ENCODE results near the gene DTX1. TPM values are rescaled to one million over a fixed set of nuclear protein-coding genes. Genes with fewer than 3 reads are reported as not detected.

DTX1 gene
- total RNA-seq, 2 donors from 2014 or later = 20.7 to 27.7 TPM

GRCh38 chr12:113086249-113087164 is 30.0 kb downstream of the DTX1 start:
- H3K27me3 Mint-ChIP-seq = no peaks in the 10 kb centered on the region
- no peaks in the 10 kb centered on the region for H3K9me3 ChIP-seq (ENCODE audit: control insufficient read depth, low read length, poor library complexity, severe bottlenecking)
- peaks cover 6% of the 10 kb centered on the region for H3K36me3 Mint-ChIP-seq (ENCODE audit: low read depth)
- peak in 1 of 3 donors; percentile 23 for DNase-seq
- peak overlapping the region; percentile 95 for H3K27ac Mint-ChIP-seq
- peak overlapping the region; percentile 88 for H3K4me3 Mint-ChIP-seq
- ATAC-seq = peak; percentile 52
- H3K4me1 Mint-ChIP-seq = peaks cover 77% of the 10 kb centered on the region

GRCh38 chr12:113087193-113087592 is 30.7 kb downstream of the DTX1 start:
- Mint-ChIP-seq H3K4me3 (peak overlapping the region; percentile 88), H3K27ac (peak overlapping the region; percentile 95), H3K27me3 (no peaks in the 10 kb centered on the region), H3K36me3 (ENCODE audit: low read depth) (peaks cover 6% of the 10 kb centered on the region), H3K4me1 (peaks cover 84% of the 10 kb centered on the region)
- ATAC-seq = no peak
- H3K9me3 ChIP-seq (ENCODE audit: control insufficient read depth, low read length, poor library complexity, severe bottlenecking) = no peaks in the 10 kb centered on the region
- DNase-seq = no peak

- H3K4me1 Mint-ChIP-seq = peaks cover 86% of the 10 kb centered on the region
- H3K4me3 Mint-ChIP-seq = peak overlapping the region; percentile 77
- H3K27ac Mint-ChIP-seq = peak overlapping the region; percentile 95
- ATAC-seq (no peak), DNase-seq (no peak)
- H3K36me3 Mint-ChIP-seq (ENCODE audit: low read depth) = peaks cover 6% of the 10 kb centered on the region
- no peaks in the 10 kb centered on the region for H3K27me3 Mint-ChIP-seq
- H3K9me3 ChIP-seq (ENCODE audit: control insufficient read depth, low read length, poor library complexity, severe bottlenecking) = no peaks in the 10 kb centered on the region
These were observed 31.5 kb downstream of the DTX1 start for GRCh38 chr12:113088037-113088436.

GRCh38 chr12:113088971-113089756 is 32.6 kb downstream of the DTX1 start:
- peak overlapping the region; percentile 95 for H3K27ac Mint-ChIP-seq
- peak overlapping the region; percentile 77 for H3K4me3 Mint-ChIP-seq
- peaks cover 3% of the 10 kb centered on the region for H3K36me3 Mint-ChIP-seq (ENCODE audit: low read depth)
- H3K9me3 ChIP-seq (ENCODE audit: control insufficient read depth, low read length, poor library complexity, severe bottlenecking) = no peaks in the 10 kb centered on the region
- DNase-seq (peak in 2 of 3 donors; percentile 27 to 28), ATAC-seq (peak; percentile 60)
- peaks cover 77% of the 10 kb centered on the region for H3K4me1 Mint-ChIP-seq
- no peaks in the 10 kb centered on the region for H3K27me3 Mint-ChIP-seq

- peak overlapping the region; percentile 77 for H3K4me3 Mint-ChIP-seq
- ATAC-seq = peak; percentile 7
These were observed 33.3 kb downstream of the DTX1 start for GRCh38 chr12:113089839-113090238.

GRCh38 chr12:113090740-113091139 is 34.2 kb downstream of the DTX1 start:
- no peaks in the 10 kb centered on the region for H3K27me3 Mint-ChIP-seq
- H3K9me3 ChIP-seq (ENCODE audit: control insufficient read depth, low read length, poor library complexity, severe bottlenecking) = no peaks in the 10 kb centered on the region
- ATAC-seq (no peak), DNase-seq (no peak)
- peak overlapping the region; percentile 95 for H3K27ac Mint-ChIP-seq
- H3K36me3 Mint-ChIP-seq (ENCODE audit: low read depth) = peaks cover 3% of the 10 kb centered on the region
- peaks cover 75% of the 10 kb centered on the region for H3K4me1 Mint-ChIP-seq
- H3K4me3 Mint-ChIP-seq = peak overlapping the region; percentile 75

More at GRCh38 chr12:113089839-113090238, 33.3 kb downstream of the DTX1 start:
- no peaks in the 10 kb centered on the region for H3K27me3 Mint-ChIP-seq
- H3K36me3 Mint-ChIP-seq (ENCODE audit: low read depth) = peaks cover 3% of the 10 kb centered on the region
- H3K9me3 ChIP-seq (ENCODE audit: control insufficient read depth, low read length, poor library complexity, severe bottlenecking) = no peaks in the 10 kb centered on the region
- peaks cover 76% of the 10 kb centered on the region for H3K4me1 Mint-ChIP-seq
- no peak for DNase-seq
- H3K27ac Mint-ChIP-seq = peak overlapping the region; percentile 95

- ATAC-seq = no peak
- Mint-ChIP-seq H3K27me3 (no peaks in the 10 kb centered on the region), H3K27ac (peak overlapping the region; percentile 95), H3K4me3 (peak overlapping the region; percentile 75), H3K4me1 (peaks cover 68% of the 10 kb centered on the region), H3K36me3 (ENCODE audit: low read depth) (peaks cover 3% of the 10 kb centered on the region)
- no peaks in the 10 kb centered on the region for H3K9me3 ChIP-seq (ENCODE audit: control insufficient read depth, low read length, poor library complexity, severe bottlenecking)
- no peak for DNase-seq
These were observed 35.0 kb downstream of the DTX1 start for GRCh38 chr12:113091506-113091905.

- Mint-ChIP-seq H3K36me3 (ENCODE audit: low read depth) (peaks cover 3% of the 10 kb centered on the region), H3K27me3 (no peaks in the 10 kb centered on the region), H3K4me1 (peaks cover 59% of the 10 kb centered on the region), H3K4me3 (peak overlapping the region; percentile 71), H3K27ac (peak overlapping the region; percentile 95)
- DNase-seq (no peak), ATAC-seq (no peak)
- H3K9me3 ChIP-seq (ENCODE audit: control insufficient read depth, low read length, poor library complexity, severe bottlenecking) = no peaks in the 10 kb centered on the region
These were observed 36.3 kb downstream of the DTX1 start for GRCh38 chr12:113092607-113093408.

- DNase-seq = no peak
- Mint-ChIP-seq H3K4me1 (peaks cover 57% of the 10 kb centered on the region), H3K27ac (peak overlapping the region; percentile 32), H3K36me3 (ENCODE audit: low read depth) (peaks cover 3% of the 10 kb centered on the region), H3K4me3 (no peak overlapping the region), H3K27me3 (no peaks in the 10 kb centered on the region)
- H3K9me3 ChIP-seq (ENCODE audit: control insufficient read depth, low read length, poor library complexity, severe bottlenecking) = no peaks in the 10 kb centered on the region
- no peak for ATAC-seq
These were observed 37.0 kb downstream of the DTX1 start for GRCh38 chr12:113093409-113094101.

- Mint-ChIP-seq H3K27me3 (no peaks in the 10 kb centered on the region), H3K4me3 (no peak overlapping the region), H3K36me3 (ENCODE audit: low read depth) (peaks cover 3% of the 10 kb centered on the region), H3K4me1 (peaks cover 45% of the 10 kb centered on the region), H3K27ac (no peak overlapping the region)
- ATAC-seq (no peak), DNase-seq (no peak)
- H3K9me3 ChIP-seq (ENCODE audit: control insufficient read depth, low read length, poor library complexity, severe bottlenecking) = no peaks in the 10 kb centered on the region
These were observed 38.2 kb downstream of the DTX1 start for GRCh38 chr12:113094738-113095137.

GRCh38 chr12:113095405-113095804 is 38.9 kb downstream of the DTX1 start:
- Mint-ChIP-seq H3K27me3 (no peaks in the 10 kb centered on the region), H3K27ac (peak overlapping the region; percentile 85), H3K4me3 (peak overlapping the region; percentile 15), H3K4me1 (peaks cover 39% of the 10 kb centered on the region), H3K36me3 (ENCODE audit: low read depth) (peaks cover 3% of the 10 kb centered on the region)
- ATAC-seq (no peak), DNase-seq (no peak)
- no peaks in the 10 kb centered on the region for H3K9me3 ChIP-seq (ENCODE audit: control insufficient read depth, low read length, poor library complexity, severe bottlenecking)

GRCh38 chr12:113096675-113097461 is 40.3 kb downstream of the DTX1 start:
- peak overlapping the region; percentile 85 for H3K27ac Mint-ChIP-seq
- H3K9me3 ChIP-seq (ENCODE audit: control insufficient read depth, low read length, poor library complexity, severe bottlenecking) = no peaks in the 10 kb centered on the region
- DNase-seq = no peak
- no peaks in the 10 kb centered on the region for H3K36me3 Mint-ChIP-seq (ENCODE audit: low read depth)
- H3K27me3 Mint-ChIP-seq = no peaks in the 10 kb centered on the region
- peaks cover 24% of the 10 kb centered on the region for H3K4me1 Mint-ChIP-seq
- H3K4me3 Mint-ChIP-seq = no peak overlapping the region
- no peak for ATAC-seq
